Measurements from ENCODE around the gene EPHA8. TPM values are rescaled to one million over a fixed set of nuclear protein-coding genes. Genes with fewer than 3 reads are reported as not detected.

The EPHA8 gene
- total RNA-seq, 1 donor from 2014 or later = not detected

GRCh38 chr1:22641906-22642636 lies 78.8 kb downstream of the EPHA8 start:
- Mint-ChIP-seq H3K9me3 (no peaks in the 10 kb centered on the region), H3K27ac (no peak overlapping the region), H3K36me3 (no peaks in the 10 kb centered on the region), H3K4me1 (peaks cover 6% of the 10 kb centered on the region), H3K4me3 (no peak overlapping the region), H3K27me3 (ENCODE audit: low read depth) (peaks cover 5% of the 10 kb centered on the region)
- peak; percentile 80 to 93 for DNase-seq (ENCODE audit: low spot score in 2 of 2, unreplicated experiment in 2 of 2)
- peak; percentile 87 for TF ChIP-seq CTCF (IDR thresholded peaks at IDR 0.05; ENCODE audit: unreplicated experiment)

- no peak for TF ChIP-seq CTCF (IDR thresholded peaks at IDR 0.05; ENCODE audit: unreplicated experiment)
- H3K27ac Mint-ChIP-seq = no peak within 1 kb of the TSS
- no peaks in the 10 kb centered on the region for H3K9me3 Mint-ChIP-seq
- H3K27me3 Mint-ChIP-seq (ENCODE audit: low read depth) = peaks cover 3% of the 10 kb centered on the region
- H3K4me3 Mint-ChIP-seq = no peak within 1 kb of the TSS
- DNase-seq (ENCODE audit: low spot score in 2 of 2, unreplicated experiment in 2 of 2) = no peak
- H3K36me3 Mint-ChIP-seq = no peaks in the 10 kb centered on the region
- H3K4me1 Mint-ChIP-seq = peaks cover 6% of the 10 kb centered on the region
Measured at GRCh38 chr1:22643381-22643780, 80.1 kb downstream of the EPHA8 start, which contains the start of gene C1QC. Gene C1QC, plus strand, starts transcription at chr1:22643633. Its CDS starts 391 bp downstream, at chr1:22644024.

GRCh38 chr1:22643928-22644327 lies 80.6 kb downstream of the EPHA8 start:
- H3K27me3 Mint-ChIP-seq (ENCODE audit: low read depth) = peaks cover 3% of the 10 kb centered on the region
- H3K4me1 Mint-ChIP-seq = peaks cover 6% of the 10 kb centered on the region
- no peak for DNase-seq (ENCODE audit: low spot score in 2 of 2, unreplicated experiment in 2 of 2)
- H3K27ac Mint-ChIP-seq = no peak overlapping the region
- no peaks in the 10 kb centered on the region for H3K36me3 Mint-ChIP-seq
- H3K9me3 Mint-ChIP-seq = no peaks in the 10 kb centered on the region
- no peak overlapping the region for H3K4me3 Mint-ChIP-seq
- TF ChIP-seq CTCF (IDR thresholded peaks at IDR 0.05; ENCODE audit: unreplicated experiment) = no peak

GRCh38 chr1:22645931-22646330 lies 82.6 kb downstream of the EPHA8 start:
- Mint-ChIP-seq H3K4me3 (no peak overlapping the region), H3K27me3 (ENCODE audit: low read depth) (peaks cover 5% of the 10 kb centered on the region), H3K27ac (no peak overlapping the region), H3K4me1 (peaks cover 4% of the 10 kb centered on the region), H3K9me3 (no peaks in the 10 kb centered on the region), H3K36me3 (no peaks in the 10 kb centered on the region)
- no peak for TF ChIP-seq CTCF (IDR thresholded peaks at IDR 0.05; ENCODE audit: unreplicated experiment)
- DNase-seq (ENCODE audit: low spot score in 2 of 2, unreplicated experiment in 2 of 2) = no peak

- Mint-ChIP-seq H3K27me3 (ENCODE audit: low read depth) (peaks cover 5% of the 10 kb centered on the region), H3K27ac (no peak overlapping the region), H3K4me3 (no peak overlapping the region), H3K36me3 (no peaks in the 10 kb centered on the region), H3K4me1 (no peaks in the 10 kb centered on the region), H3K9me3 (no peaks in the 10 kb centered on the region)
- TF ChIP-seq CTCF (IDR thresholded peaks at IDR 0.05; ENCODE audit: unreplicated experiment) = no peak
- no peak for DNase-seq (ENCODE audit: low spot score in 2 of 2, unreplicated experiment in 2 of 2)
Measured at GRCh38 chr1:22646384-22646783, 83.1 kb downstream of the EPHA8 start.
